ENCODE results near the gene GABRA5. TPM values are rescaled to one million over a fixed set of nuclear protein-coding genes. Genes with fewer than 3 reads are reported as not detected.

The GABRA5 gene
- total RNA-seq, 1 experiment from 2014 or later = 4.9 TPM

- no peak for TF ChIP-seq CTCF (conservative IDR thresholded peaks at IDR 0.05)
- Histone ChIP-seq H4K20me1 (ENCODE audit: control insufficient read depth, insufficient read depth, insufficient read length) (no peaks in the 10 kb centered on the region), H3K18ac (ENCODE audit: insufficient read length, low read depth, low read length) (no peak overlapping the region), H2BK15ac (ENCODE audit: low read depth, low read length) (no peak overlapping the region), H3K79me1 (ENCODE audit: insufficient read depth, low read depth, low read length, poor library complexity, severe bottlenecking) (no peaks in the 10 kb centered on the region), H3K4me2 (ENCODE audit: insufficient read depth, insufficient read length, low read length) (no peak overlapping the region), H3K23me2 (ENCODE audit: insufficient read length, low read depth, low read length, poor library complexity, severe bottlenecking) (no peaks in the 10 kb centered on the region), H2BK5ac (ENCODE audit: insufficient read length, low read length) (no peak overlapping the region), H3K23ac (ENCODE audit: insufficient read length, low read depth, low read length) (no peak overlapping the region), H4K91ac (ENCODE audit: insufficient read length, low read depth, low read length) (no peak overlapping the region), H3K27me3 (ENCODE audit: insufficient read depth, low read length) (no peaks in the 10 kb centered on the region), H2BK120ac (ENCODE audit: low read depth, low read length, poor library complexity, severe bottlenecking) (no peak overlapping the region), H3K4ac (ENCODE audit: low read depth, low read length) (no peak overlapping the region), H4K5ac (ENCODE audit: insufficient read length, low read depth, low read length) (no peak overlapping the region), H3K14ac (ENCODE audit: insufficient read depth, low read length) (no peak overlapping the region), H3K79me2 (ENCODE audit: insufficient read depth, low read length) (no peaks in the 10 kb centered on the region), H2AFZ (ENCODE audit: low read length) (no peak overlapping the region), H3T11ph (ENCODE audit: low read length) (no peak overlapping the region), H3K9ac (ENCODE audit: extremely low read depth, insufficient read length, low read length) (no peak overlapping the region), H3K4me1 (ENCODE audit: insufficient read depth, low read length) (no peaks in the 10 kb centered on the region), H4K8ac (replicated peaks; ENCODE audit: insufficient read length, low read depth, low read length) (no peak overlapping the region), H2AK5ac (ENCODE audit: insufficient read length, low read length) (no peak overlapping the region), H2BK20ac (ENCODE audit: low read depth, low read length, poor library complexity, severe bottlenecking) (no peak overlapping the region), H3K27ac (ENCODE audit: insufficient read length, low read depth, low read length) (no peak overlapping the region), H3K56ac (ENCODE audit: insufficient read length, low read depth, low read length) (no peak overlapping the region), H3K9me3 (ENCODE audit: control insufficient read depth, low read depth, low read length) (no peaks in the 10 kb centered on the region), H2BK12ac (ENCODE audit: insufficient read length, low read depth, low read length) (no peak overlapping the region)
- H3K36me3 Mint-ChIP-seq (ENCODE audit: insufficient read depth in 1 of 3, low read depth in 3 of 3) = peaks cover 0 to 5% (median 0%) of the 10 kb centered on the region in 3 experiments; a peak in 2 of 7 replicates
- WGBS (ENCODE audit: extremely low coverage, insufficient read length, low lambda C conversion rate) = no CpG with 5 or more reads among the region's 8 CpGs
- H3K27ac Mint-ChIP-seq = no peak overlapping the region
- H3K27me3 Mint-ChIP-seq (ENCODE audit: low read depth) = peaks cover 1% of the 10 kb centered on the region; the same call in 1 of the 2 replicates
- H3K9me3 Mint-ChIP-seq = no peaks in the 10 kb centered on the region
- H3K4me3 Mint-ChIP-seq = no peak overlapping the region
- H3K4me1 Mint-ChIP-seq = peaks cover 11% of the 10 kb centered on the region in 2 experiments
- DNase-seq = no peak
Observed at GRCh38 chr15:26943866-26944265, 77.0 kb downstream of the GABRA5 start.
